Stimulated activated CD8-positive, alpha-beta memory T cell treated with anti-CD3 and anti-CD28 coated beads, Interleukin-15, amount 100 ng/mL, for 24 hours (primary cell): Measurements from ENCODE around the gene ARID1A.
A peak's percentile ranks its signal among the peaks of the same experiment; 100 is the strongest.
"Not testable (repeated sequence)": the region's sequence is repeated elsewhere in the genome, so short reads cannot be mapped to it uniquely, and the experiment has no call there.

Source experiments
- DNase-seq: peaks from one replicate; pipeline ENCODE4 v3.0.0-alpha.2; 2020; ENCODE audit warnings: low read depth

Gene ARID1A

GRCh38 chr1:26788515-26788785 is 92.6 kb downstream of the ARID1A start:
- no peak for DNase-seq

- DNase-seq, result peak; percentile 49
Observed at GRCh38 chr1:26788836-26789611, 93.2 kb downstream of the ARID1A start.

- DNase-seq, result no peak
Observed at GRCh38 chr1:26789612-26789865, 93.7 kb downstream of the ARID1A start.

GRCh38 chr1:26789931-26790330 is 94.1 kb downstream of the ARID1A start:
- no peak for DNase-seq

DNA sequence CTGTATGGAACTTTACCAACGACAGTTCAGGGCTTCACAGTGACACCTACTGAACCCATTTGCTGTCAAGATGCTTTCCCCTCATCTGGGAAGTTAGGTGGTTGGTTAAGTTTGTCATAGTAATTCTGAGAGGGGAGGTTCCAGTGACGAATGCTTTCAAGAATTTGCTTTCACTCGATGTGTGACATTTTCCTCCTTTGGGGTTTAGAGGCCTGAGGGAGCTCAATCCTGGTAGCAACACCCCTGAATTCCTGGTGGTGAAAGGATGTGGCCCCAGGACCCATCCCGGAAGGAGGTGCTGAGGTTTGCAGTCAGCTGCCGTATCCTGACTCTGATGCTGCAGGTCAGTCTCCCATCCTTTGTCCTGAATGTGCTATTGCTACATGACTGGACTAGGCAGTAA is 94.7 kb downstream of the ARID1A start:
- DNase-seq, result no peak

DNA sequence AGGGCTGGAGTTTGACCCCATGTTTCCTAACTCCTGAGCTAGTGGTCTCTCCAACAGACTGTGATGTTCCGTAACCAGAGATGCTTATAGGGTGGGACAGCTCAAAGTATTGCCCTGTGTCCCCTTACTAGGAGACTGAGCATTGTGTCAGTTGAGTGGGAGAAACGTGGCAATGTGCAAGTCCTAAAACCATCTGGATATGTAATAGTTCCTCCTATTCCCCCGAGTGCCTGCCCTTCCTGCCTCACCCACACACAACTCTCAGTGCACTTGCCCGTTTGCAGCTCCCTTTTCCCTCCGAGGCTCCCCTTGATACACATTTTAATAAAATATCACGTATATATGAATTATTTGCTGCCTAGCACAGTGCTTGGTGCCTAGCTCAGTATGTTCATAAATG is 95.3 kb downstream of the ARID1A start:
- DNase-seq, result no peak

GRCh38 chr1:26791626-26792025 is 95.8 kb downstream of the ARID1A start:
- DNase-seq, result no peak

- no peak for DNase-seq
Observed at GRCh38 chr1:26792924-26793323, 97.1 kb downstream of the ARID1A start.

GRCh38 chr1:26794391-26794790 is 98.6 kb downstream of the ARID1A start:
- no peak for DNase-seq

GRCh38 chr1:26797627-26798026 is 101.8 kb downstream of the ARID1A start:
- no peak for DNase-seq

DNA sequence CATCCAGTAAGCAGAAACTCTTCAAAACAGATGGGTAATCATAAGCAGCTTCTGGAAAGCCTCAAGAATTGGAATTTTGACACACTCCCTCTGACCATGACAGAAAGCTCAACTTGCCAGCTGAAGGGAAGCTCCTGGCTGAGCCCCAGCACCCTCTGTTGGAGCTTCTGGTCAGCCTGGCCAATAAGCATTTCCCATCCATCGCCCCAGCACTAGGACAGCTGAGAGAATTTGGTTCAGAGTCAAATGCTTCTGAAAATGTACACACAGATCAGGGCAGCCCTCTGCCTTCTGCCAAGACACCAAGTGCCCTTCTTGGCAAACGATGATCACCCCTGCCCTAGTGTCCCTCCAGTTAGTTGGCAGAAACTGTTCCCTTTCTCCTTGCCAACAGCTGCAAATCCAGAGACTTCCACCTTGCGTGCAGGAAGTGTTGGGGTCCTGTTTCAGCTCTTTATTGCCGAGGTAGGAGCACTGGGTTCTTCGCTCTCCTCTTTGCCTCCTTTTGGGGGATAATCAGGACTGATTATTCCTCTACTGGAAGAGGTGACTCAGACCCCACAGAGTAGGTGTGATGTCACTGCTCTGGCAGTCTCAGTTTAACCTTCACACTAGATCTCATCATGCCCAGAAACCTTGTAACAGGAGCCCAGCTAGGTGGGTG is 103.8 kb downstream of the ARID1A start:
- DNase-seq, result no peak

GRCh38 chr1:26803932-26804331 is 108.1 kb downstream of the ARID1A start:
- not testable (repeated sequence) for DNase-seq

GRCh38 chr1:26810105-26810504 is 114.3 kb downstream of the ARID1A start:
- not testable (repeated sequence) for DNase-seq

GRCh38 chr1:26811057-26811456 is 115.2 kb downstream of the ARID1A start:
- DNase-seq, result no peak

DNA sequence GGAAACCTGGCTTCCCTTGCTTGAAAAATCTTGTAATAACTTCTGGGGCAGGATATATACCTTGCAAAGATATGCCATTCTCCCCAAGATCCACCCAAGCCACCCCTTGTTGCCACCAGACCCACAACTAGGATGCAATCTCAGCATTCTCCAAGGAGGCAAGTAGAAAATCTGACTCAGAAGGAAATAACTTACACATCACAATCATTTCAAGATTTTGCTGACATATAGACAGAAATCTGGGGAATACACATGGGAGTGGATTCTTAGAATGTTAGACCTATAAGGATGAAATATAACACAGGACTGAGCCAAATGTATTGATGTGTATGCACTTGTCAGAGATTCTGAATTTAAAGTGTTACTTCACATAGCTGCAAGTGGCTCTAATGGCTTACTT is 115.9 kb downstream of the ARID1A start:
- DNase-seq, result no peak

- no peak for DNase-seq
Observed at GRCh38 chr1:26814377-26814776, 118.6 kb downstream of the ARID1A start.

- no peak for DNase-seq
Observed at GRCh38 chr1:26814893-26815292, 119.1 kb downstream of the ARID1A start.

DNA sequence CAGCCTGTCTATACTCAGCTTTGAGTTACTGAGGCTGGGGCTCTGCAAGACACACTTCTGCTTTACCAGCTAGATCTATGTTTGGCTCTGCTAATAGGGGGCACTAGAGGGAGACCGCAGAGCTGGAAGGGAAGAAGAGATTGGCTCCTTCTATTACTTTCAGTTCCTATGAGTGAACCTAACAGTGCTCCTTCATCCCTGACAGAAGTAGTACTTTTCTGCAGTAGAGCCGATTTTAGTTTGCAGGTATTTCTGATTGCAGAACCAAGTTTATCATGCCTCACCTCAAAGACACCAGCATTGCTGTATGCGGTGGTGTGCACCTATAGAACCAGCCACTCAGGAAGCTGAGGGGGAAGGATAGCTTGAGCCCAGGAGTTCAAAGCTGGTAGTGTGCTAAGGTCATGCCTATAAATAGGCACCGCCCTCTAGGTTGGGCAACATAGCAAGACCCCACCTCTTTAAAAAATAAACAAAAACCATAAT is 125.0 kb downstream of the ARID1A start:
- DNase-seq, result no peak

- no peak for DNase-seq
Observed at GRCh38 chr1:26822737-26823395, 127.1 kb downstream of the ARID1A start.

- DNase-seq, result no peak
Observed at GRCh38 chr1:26824731-26825130, 128.9 kb downstream of the ARID1A start.

- peak; percentile 58 for DNase-seq
Observed at GRCh38 chr1:26826261-26827105, 130.7 kb downstream of the ARID1A start, which contains the start of gene ZDHHC18. Gene ZDHHC18, plus strand, starts transcription at chr1:26826688. Its CDS starts 117 bp downstream, at chr1:26826805.

DNA sequence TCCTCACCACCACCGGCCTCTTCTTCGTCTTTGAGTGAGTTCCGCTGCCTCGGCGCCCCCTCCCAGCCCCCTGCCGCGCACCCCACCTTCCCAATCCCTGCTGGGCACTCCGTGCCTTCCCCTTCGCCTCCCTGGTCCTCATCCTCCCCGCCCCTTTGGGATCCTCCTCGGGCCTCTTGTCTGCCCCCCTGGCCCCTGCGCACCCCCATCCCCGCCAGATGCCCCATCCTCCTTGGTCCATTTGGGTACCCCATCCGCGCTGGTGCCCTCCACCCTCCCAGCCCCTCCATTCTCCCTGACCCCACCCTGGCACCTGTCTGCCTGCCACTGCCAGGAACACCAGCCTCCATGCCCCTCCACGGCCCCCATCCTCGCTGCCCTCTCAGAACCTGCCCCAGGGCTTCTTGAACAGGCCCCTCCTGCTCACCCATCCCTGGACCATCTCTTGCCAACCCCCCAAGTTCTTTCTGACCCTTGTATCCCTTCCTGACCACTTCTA is 131.3 kb downstream of the ARID1A start:
- DNase-seq, result no peak
